ENCODE data around the gene PIGB. TPM values are rescaled to one million over a fixed set of nuclear protein-coding genes. Genes with fewer than 3 reads are reported as not detected.

Gene PIGB
- total and polyA plus RNA-seq, 2 of the 8 experiments (the other 6 are each of a cell fraction or from before 2014, with no cell fraction given) = 4.3 to 11.7 TPM

- Histone ChIP-seq H3K36me3 (ENCODE audit: control insufficient read depth in 2 of 4, insufficient read depth in 4 of 4, low read length in 3 of 4) (no peaks in the 10 kb centered on the region), H2BK120ac (replicated peaks; ENCODE audit: low read depth, low read length) (no peak overlapping the region), H4K91ac (replicated peaks; ENCODE audit: insufficient read length, low read length) (no peak overlapping the region), H2AFZ (ENCODE audit: low read length) (no peak overlapping the region), H3K9me3 (ENCODE audit: insufficient read depth in 2 of 2, low read depth in 1 of 2, low read length in 1 of 2) (no peaks in the 10 kb centered on the region), H3K4me2 (ENCODE audit: insufficient read depth in 1 of 2, low read depth in 2 of 2, low read length in 2 of 2) (no peak overlapping the region), H3K4me3 (ENCODE audit: extremely low read depth in 1 of 4, insufficient read depth in 2 of 4, low read depth in 3 of 4, low read length in 4 of 4) (no peak overlapping the region), H3K79me1 (ENCODE audit: low read depth, low read length) (no peaks in the 10 kb centered on the region), H3K4ac (replicated peaks; ENCODE audit: insufficient read length, low read depth, low read length) (no peak overlapping the region), H2BK15ac (ENCODE audit: low read length) (no peak overlapping the region), H2AK5ac (ENCODE audit: low read depth, low read length) (no peak overlapping the region), H3K23ac (ENCODE audit: insufficient read length) (no peak overlapping the region), H2BK12ac (ENCODE audit: low read depth, low read length) (no peak overlapping the region), H3K79me2 (ENCODE audit: control insufficient read depth in 1 of 2, insufficient read depth in 2 of 2, low read length in 2 of 2) (no peaks in the 10 kb centered on the region), H3K56ac (replicated peaks; ENCODE audit: insufficient read length, low read depth, low read length) (no peak overlapping the region), H2BK5ac (ENCODE audit: low read depth, low read length) (no peak overlapping the region), H4K8ac (ENCODE audit: extremely low read depth, insufficient read depth, low read length) (no peak overlapping the region), H3K27ac (ENCODE audit: low read depth, low read length) (no peak overlapping the region), H3K27me3 (replicated peaks in 1 of 4; ENCODE audit: control insufficient read depth in 3 of 4, extremely low read depth in 1 of 4, insufficient read depth in 3 of 4, low read length in 3 of 4) (no peaks in the 10 kb centered on the region), H3K4me1 (replicated peaks in 1 of 4; ENCODE audit: control insufficient read depth in 3 of 4, insufficient read depth in 4 of 4, low read length in 3 of 4) (no peaks in the 10 kb centered on the region), H3K18ac (ENCODE audit: extremely low read depth, low read length) (no peak overlapping the region), H3K14ac (ENCODE audit: insufficient read length) (no peak overlapping the region), H4K20me1 (replicated peaks in 1 of 2; ENCODE audit: control insufficient read depth in 1 of 2, insufficient read depth in 2 of 2, low read length in 2 of 2) (no peaks in the 10 kb centered on the region), H4K5ac (ENCODE audit: insufficient read length, low read depth, low read length) (no peak overlapping the region), H3K9ac (replicated peaks in 1 of 4; ENCODE audit: extremely low read depth in 1 of 4, low read depth in 3 of 4, low read length in 3 of 4) (no peak overlapping the region), H3K23me2 (ENCODE audit: low read depth, low read length) (no peaks in the 10 kb centered on the region), H2BK20ac (ENCODE audit: low read length) (no peak overlapping the region)
- ChIA-PET CTCF (ENCODE audit: partially characterized antibody) (interaction anchor here (1.4 kb wide), 1 partner anchor 18 kb away, joined by 5 read pairs; no protein-coding TSS in a partner anchor), POLR2A (ENCODE audit: partially characterized antibody) (no interaction called here)
- FAIRE-seq (no peak), DNase-seq (ENCODE audit: low read depth in 1 of 2, low spot score in 2 of 2) (no peak)
- TF ChIP-seq EZH2 (IDR thresholded peaks at IDR 0.05; ENCODE audit: low read depth, low read length, severe bottlenecking) (no peak), RBBP5 (IDR thresholded peaks at IDR 0.05; ENCODE audit: borderline replicate concordance, low read depth, low read length) (no peak), RXRA (IDR thresholded peaks at IDR 0.05; ENCODE audit: insufficient read depth, low read depth, low read length) (no peak), MAX (IDR thresholded peaks at IDR 0.05) (no peak), KDM1A (IDR thresholded peaks at IDR 0.05; ENCODE audit: borderline replicate concordance, low read length) (no peak), SP4 (IDR thresholded peaks at IDR 0.05; ENCODE audit: low read length) (no peak), GABPA (IDR thresholded peaks at IDR 0.05; ENCODE audit: borderline replicate concordance, insufficient read depth, low read length) (no peak), CHD2 (IDR thresholded peaks at IDR 0.05; ENCODE audit: low read length) (no peak), SAP30 (IDR thresholded peaks at IDR 0.05; ENCODE audit: insufficient read depth, insufficient replicate concordance, low read length) (no peak), TAF1 (IDR thresholded peaks at IDR 0.05; ENCODE audit: low read depth, low read length) (no peak), HDAC2 (IDR thresholded peaks at IDR 0.05; ENCODE audit: borderline replicate concordance in 1 of 2, low read depth in 2 of 2, low read length in 2 of 2) (no peak), SIRT6 (IDR thresholded peaks at IDR 0.05; ENCODE audit: low read length) (no peak), FOSL1 (IDR thresholded peaks at IDR 0.05; ENCODE audit: insufficient read depth, low read depth, low read length) (no peak), BACH1 (IDR thresholded peaks at IDR 0.05; ENCODE audit: low read length) (no peak), KDM4A (IDR thresholded peaks at IDR 0.05; ENCODE audit: low read depth, low read length, severe bottlenecking) (no peak), ASH2L (IDR thresholded peaks at IDR 0.05; ENCODE audit: low read length) (no peak)
Measured at GRCh38 chr15:55389264-55389607, 70.2 kb downstream of the PIGB start.

All from H1 (cell line).